T follicular helper cell (primary cell): ENCODE results near the gene ASB1.
"Not testable (repeated sequence)": the region's sequence is repeated elsewhere in the genome, so short reads cannot be mapped to it uniquely, and the experiment has no call there.

Source experiments
- DNase-seq: peaks from one replicate; pipeline ENCODE4 v3.0.0-alpha.2; 2020; ENCODE audit warnings: low read depth

The ASB1 gene

DNA sequence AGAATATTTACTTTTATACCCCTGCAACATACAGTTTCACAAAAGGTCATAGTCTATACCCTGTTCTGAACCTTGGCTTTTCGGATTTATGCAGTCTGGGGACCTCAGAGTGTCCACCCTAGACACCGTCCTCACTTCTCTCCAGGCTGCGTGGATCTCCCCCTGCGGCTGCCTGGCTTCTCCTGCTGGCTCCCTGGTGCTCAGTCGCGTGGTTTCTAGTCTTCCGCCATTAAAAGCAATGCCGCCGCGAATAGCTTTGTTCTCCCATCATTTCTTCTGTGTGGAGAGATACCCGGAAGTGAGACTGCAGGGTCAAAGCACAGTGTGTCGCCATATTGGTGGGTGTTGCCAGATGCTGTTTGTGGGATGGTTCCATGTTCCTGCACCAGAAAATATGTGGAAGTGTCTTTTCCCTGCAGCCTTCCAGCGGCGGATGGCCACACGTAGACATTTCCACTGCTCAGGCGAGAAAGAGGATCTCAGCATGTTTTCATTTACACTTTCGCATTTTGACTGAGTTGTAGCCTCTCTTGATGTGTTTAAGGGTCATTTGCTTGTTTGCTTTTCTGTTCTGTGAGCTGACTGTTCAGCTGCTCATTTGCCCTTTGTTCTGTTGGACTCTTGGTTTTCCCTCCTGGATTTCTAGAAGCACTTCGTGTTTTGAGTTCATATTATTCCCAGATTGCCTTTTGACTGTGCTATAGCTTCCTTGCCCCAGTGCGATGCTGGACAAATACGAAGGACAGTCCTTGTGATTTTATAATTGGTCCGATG is 22.9 kb upstream of the ASB1 start:
- DNase-seq, result no peak

DNA sequence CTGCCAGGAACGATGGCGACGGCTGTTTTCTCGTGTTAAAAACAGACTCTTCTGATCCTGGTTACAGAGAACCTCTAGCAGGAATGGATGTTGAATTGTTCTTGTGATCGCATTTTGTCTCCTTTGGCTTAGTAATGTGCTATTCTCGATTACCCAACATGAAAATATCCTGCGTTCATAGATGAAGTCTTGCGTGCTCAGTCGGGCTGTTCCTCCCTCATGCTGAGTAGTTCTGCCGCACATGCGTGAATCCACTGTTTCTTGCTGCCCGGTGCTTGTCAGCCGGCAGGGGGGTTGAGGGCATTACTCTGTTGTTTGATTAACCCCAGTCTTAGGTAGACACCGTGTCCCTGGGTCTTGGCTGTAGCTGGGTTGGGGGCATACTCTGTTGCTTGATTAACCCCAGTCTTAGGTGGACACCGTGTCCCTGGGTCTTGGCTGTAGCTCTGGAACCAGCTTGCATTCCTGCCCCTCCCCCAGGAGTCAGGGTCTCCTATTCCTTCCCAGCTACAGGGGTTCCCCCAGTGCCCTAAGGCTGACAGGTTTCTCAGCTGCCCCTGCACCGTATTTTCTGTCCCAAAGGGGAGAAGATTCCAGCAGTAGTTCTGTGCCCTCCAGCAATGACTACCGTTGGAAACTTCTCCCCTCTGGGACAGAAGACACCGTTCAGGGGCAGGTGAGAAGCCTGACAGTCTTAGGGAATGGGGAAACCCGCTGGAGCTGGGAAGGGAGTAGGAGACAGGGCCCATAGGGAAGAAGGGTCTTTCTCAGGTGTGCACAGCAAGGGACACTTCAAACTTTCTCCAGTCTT is 22.1 kb upstream of the ASB1 start:
- no peak for DNase-seq

DNA sequence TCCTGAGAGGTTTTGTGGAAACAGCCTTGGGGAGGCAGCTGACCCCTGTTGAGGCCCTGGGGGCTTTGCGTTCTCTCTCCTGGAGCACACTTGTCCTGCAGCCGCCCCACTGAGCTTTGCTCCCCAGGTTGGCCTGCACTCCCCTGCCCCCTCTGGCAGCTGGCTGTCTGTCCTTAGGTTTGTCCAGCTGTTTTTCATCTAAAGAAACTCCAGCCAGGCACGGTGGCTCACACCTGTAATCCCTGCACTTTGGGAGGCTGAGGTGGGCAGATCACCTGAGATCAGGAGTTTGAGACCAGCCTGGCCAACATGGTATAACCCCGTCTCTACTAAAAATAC is 21.5 kb upstream of the ASB1 start:
- DNase-seq, result not testable (repeated sequence)

DNA sequence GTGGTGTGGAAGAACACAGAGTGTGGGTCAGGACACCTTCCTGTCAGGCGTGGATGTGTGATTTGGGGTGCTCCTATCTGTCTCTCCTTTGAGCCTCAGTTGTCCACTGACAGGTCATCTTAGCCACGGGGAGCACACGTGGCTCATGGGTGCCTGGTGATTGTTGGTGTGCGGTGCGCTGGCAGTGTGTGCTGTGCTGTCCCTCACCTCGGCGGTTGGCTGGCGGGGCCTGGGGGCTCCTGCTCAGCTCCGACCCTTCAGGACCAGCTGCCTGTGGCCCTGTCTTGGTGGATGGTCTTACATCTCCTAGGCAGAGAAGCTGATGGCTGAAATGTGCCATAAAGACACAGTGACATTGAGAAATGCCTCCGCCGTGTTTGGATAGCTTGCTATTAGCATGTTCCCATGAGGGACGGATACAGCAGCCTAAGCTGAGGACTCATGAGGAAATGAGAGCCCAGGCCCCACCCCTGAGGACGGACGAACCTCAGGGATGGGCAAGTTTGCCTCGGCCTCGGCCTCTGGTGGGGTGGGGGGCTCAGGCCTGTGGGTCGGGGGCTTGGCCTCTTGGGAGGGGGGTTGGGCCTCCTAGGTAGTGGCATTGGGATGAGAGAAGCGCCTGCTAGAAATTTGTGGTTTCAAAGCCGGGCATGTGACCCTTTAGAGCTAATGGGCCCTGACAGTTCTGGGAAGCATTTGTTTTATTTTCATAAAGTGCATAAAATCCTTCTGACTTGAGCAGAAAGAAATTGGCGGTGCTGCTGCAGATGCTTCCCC is 20.3 kb upstream of the ASB1 start:
- no peak for DNase-seq

DNA sequence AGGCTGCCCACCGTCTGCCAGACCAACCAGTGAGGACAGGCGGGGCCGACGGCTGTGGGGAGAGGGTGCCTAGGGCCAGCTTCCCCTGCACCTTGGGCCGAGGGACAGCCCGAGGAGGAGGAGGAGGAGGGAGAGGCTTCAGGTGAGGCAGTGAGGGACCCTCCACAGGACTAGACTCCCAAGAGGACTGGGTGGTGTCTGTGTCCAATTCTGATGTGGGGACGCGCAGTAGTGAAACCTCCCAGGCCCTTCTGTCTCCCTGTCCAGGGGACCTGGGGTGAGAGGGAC is 19.8 kb upstream of the ASB1 start:
- no peak for DNase-seq

DNA sequence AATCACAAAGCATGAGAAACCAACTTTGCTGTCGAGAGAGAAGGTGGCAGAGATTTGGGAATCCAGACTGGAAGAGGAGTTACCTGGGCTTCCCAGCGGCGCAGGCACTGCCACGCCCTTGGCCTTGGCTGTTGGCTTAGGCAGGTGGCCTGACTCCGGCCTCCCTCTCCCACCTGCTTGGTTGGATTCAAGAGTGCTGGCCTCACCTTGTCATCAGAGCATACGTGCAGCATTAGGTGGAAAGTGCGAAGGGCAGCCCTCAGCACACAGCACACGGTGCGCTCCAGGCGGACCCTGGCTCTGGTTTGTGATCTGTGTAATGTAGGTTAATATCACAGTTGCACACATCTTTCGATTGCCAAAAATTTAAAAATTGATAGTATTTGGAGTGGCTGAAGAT is 19.2 kb upstream of the ASB1 start:
- no peak for DNase-seq

DNA sequence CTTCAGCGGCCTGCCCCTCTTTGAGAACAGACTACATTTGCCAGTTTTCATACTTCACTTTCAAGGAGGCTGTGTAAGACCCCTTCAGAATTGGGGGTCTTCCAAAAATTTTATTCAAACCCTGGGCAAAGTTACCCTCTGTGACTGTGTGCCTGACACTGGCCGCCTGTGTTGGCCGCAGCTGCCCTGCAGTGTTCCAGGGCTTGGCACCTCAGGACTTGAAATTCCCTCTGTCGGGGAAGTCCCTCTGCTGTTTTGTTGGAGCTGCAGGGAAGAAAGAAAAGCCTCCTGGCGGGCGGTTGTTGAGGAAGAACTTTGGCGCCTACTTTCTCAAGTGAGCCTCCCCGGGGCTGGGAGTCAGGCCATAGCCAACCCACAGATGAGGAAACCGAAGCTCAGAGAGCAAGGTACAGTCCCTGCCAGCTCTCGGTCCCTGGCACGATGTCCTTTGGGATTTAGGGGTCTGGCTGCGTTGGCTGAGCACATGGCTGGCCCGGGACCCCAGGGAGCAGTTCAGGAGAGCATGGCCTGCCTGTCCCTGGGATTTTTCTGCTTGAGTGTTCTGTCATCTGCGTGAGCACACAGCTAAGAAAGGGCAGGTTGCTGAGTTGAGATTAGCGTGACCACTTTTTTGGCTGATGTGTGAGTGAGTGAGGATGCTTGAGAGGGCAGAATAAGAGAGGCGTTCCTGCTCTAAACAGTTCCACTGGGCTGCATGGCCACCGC is 17.9 kb upstream of the ASB1 start:
- no peak for DNase-seq

DNA sequence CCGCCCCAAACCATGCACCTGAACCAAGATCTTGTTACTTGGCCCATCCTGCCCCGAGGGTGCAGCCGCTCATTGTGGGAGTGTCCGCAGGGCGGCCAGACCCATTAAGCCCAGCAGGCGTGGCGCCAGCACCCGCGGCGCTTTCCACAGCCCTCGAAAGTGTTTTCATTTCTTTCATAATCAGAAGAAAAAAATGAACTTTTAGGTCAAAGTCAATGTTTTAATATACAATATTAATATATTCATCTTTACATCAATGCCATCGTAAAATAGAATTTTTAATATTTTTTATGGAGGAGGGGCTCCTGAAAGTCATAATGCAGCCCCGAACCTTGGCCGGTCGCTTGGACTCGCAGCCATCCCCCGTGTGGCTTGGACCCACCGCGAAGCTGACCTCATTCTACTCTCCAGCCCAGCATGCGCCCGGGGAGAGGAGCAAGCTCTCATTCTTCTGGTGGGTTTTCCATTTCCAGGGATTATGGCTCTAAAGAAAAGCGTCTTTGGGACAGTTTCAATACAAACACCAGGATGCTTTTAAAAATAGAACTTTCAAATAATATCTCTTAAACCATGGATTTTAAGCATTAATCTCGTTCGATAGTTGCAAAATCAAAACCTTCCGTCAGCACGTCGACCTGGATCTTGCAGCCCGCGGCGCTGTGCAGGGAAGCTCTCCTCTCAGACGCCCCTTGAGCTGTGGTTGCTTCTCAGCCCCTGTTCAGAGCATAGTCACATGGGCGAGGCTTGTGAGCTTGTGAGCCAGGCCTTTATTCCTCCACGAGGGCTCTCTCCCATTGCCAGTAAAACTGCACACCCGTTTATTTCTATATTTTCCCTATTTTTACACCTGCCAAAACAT is 17.2 kb upstream of the ASB1 start:
- no peak for DNase-seq

DNA sequence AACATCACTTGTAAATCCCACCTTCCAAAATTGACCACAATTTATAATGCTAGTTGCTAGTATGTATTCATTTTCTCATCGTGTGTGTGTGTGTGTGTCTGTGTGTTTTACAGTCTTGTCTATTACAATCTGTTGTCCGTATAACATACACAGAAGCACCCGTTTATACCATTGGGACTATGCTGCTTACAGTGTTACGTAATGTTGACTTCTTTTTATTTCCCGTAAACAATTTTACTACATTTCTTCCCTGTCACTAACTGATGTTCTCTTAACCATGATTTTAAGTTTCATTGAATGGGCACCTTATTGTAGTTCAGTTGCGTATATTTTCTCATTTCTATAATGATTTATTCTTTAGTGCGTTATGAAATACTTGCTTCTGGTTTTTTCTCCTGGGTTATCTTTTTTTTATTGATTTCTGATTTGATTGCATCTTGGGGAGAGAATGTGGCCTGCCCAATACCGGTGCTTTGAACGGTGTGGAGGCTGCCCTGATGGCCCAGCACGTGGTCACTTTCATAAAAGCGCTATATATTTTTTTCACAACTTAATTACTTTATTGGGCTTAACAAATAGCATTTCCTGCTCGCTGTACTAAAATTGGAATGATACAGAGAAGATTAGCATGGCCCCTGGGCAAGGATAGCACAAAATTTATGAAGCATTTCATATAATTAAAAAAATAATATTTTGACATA is 14.5 kb upstream of the ASB1 start:
- DNase-seq, result no peak

DNA sequence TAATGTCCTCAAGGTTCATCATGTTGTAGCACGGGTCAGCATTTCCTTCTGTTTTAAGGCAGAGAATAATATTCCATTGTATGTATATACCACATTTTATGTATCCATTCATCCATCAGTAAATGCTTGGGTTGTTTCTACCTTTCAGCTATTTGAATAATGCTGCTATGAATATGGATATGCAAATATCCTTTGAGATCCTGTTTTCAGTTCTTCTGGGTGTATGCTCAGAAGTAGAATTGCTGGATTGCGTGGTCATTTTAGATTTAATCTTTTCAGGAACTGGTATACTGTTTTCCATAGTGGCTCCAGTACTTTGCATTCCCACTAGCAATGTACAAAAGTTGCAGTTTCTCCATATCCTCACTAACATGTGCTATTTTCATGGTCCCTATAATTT is 13.4 kb upstream of the ASB1 start:
- no peak for DNase-seq

DNA sequence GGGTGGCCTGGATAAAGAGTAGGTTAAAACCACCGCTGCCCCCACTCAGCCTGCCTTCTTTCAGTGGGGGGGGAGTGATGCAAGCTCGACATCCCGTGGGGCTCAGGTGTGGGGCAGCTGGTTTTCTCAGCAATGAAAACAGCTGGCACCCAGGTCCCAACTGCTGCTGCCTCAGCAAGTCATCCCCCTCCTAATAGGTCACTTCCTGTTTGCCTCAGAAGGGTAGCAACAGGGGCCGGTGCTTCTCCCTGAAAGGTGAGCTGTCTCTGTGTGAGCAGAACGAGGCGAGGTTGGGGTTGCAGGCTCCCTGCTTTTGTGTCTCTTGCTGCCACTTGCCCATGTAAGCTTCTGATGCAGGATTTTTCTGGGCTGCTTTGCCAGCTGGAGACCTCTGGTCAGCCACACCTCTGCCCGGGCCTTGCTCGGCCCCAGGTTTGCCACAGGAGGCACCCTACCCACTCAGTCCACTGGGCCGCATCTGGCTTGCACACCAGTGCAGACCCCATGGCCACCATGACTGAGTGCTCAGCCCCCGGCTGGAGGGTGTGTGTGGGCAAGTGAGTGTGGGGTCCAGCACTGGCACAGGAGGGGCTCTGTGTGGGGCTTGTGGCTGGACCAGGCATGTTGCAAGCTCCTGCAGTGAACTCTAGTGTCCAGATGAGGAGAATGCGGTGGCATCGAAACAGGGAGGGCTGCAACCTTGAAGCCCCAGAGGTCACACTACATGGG is 11.5 kb upstream of the ASB1 start:
- no peak for DNase-seq

DNA sequence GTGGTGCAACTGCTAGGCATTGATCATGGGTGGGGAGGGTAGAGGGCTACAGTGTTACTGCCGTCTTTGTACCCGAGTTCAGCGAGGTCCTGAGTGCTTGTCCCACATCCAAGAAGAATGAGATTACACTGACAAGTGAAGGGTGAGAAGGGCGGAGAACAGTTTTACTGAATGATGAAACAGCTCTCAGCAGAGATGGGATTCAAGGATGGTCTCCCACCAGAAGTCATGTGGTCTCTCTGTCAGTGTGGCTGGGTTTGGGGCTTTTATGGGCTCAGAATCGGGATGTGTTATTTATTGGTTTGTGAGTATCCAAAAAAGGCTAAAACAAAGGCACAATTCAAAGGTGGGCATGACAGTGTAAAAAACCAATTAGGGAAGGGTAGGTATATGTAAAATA is 10.8 kb upstream of the ASB1 start:
- DNase-seq, result no peak

DNA sequence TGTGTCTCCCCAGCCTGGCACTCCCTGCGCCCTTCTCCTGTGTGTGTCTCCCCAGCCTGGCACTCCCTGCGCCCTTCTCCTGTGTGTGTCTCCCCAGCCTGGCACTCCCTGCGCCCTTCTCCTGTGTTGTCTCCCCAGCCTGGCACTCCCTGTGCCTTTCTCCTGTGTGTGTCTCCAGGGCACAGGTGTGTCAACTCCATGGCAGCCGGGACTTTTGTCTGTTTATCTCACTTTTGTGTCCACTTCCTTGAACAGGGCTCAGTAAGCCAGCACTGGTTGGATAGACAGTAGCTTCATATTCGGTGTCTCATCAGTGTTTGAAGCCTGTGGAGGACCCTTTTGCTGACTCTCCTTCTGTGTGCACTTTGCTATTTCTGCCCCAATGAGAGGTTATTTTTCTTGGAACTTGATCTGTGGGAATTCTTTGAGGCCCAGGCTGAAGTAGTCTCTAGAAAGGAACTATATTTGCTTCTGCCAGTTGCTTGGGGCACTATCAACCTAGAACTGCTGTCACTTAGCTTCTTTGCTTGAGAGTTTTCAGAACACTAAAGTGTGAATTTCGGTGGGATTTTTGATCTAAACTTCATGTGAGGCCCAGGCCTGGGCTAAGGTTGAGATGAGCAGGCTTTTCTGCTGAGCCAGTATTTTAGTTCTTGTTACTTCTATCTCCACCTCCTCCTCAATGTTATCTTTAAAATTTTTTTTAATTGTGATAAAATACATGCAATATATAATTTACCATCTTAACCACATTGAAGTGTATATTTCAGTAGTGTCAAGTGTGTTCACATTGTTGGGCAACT is 8.3 kb upstream of the ASB1 start:
- DNase-seq, result no peak

DNA sequence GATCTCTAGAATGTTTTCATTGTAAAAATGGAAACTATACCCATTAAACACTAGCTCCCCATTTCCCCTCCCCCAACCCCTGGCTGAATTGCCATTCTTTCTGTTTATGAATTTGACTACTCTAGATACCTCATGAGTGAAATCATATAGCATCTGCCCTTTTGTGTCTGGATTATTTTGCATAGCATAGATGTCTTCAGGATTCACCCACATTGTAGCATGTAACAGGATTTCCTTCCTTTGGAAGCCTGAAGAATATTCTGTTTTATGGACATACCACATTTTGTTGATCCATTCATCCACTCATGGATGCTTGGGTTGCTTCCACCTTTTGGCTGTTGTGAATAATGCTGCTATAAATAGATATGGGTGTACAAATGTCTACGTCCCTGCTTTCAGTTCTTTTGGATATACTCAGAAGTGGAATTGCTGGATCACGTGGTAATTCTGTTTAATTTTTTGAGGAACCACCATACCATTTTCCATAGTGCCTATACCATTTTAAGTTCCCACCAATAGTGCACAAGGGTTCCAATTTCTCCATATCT is 7.7 kb upstream of the ASB1 start:
- no peak for DNase-seq

DNA sequence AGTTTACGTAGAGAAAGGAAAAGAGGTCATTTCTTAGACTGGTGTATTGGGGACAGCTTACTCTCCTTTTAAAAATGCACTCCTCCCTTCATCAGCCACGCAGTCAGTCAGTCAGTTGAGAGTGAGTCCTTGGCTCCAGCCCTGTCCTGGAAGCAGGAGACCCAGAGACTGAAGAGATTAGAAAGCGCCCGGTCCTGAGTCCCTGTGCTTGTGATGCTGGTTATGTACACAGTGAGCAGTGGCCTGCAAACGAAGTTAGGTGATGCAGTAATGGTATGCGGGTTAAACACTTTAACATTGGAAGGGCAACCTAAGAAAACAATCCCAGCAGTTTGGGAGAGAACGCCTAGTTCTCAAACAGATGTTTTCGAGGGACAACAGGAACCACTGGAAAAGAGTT is 6.3 kb upstream of the ASB1 start:
- DNase-seq, result no peak

DNA sequence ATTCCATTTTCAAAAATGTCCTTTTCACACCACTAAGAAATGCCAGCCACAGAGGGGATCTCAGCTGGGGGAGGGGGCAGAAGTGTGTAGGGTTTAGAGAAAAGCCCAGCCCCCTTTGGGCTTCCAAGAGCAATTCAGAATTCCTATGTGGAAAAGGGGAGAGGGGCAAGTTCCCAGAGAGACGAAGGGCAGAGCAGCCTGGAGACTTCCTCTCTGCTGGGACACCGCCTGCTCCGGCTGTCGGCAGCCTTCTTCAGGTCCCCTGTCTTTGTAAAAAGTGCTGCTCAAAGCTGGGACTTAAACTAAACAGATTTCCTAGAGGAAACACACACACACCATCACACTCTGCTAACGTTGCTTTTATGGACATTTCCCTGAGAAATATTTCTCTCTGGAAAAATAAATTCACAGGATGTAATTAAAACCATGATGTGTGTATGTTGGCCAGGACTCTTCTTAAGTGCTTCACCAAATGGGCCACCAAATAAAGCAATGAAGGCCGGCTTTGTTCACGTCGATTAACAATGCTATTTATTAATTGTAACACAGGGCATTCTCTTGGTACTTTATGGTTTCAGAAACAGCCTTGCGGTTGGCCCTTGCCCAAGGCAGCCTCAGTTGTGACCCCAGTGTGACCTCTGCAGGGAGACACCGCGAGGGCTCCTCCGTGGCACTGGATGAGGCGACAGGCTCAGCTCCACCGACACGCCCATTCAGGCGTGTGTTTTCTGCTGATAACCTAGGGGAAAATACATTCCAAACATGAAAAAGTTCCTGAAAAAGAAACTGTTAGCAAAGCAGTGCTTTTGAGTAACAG is 5.6 kb upstream of the ASB1 start:
- no peak for DNase-seq

DNA sequence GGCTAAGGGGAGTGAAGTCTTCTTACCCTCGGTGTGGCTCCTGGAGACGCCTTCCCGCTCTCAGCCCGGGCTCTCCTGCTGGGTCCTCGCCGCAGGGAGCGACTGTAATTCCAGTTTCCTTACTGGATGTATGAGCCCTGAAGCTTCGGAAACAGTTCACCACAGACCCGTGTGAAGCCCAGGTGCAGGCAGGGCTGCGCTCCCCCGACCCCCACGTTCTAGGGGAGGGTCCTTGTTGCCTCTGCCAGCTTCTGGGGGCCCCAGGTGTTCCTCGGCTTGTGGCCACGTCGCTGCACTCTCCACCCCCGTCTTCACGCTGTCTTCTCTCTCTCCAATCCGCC is 5.1 kb upstream of the ASB1 start:
- DNase-seq, result no peak

DNA sequence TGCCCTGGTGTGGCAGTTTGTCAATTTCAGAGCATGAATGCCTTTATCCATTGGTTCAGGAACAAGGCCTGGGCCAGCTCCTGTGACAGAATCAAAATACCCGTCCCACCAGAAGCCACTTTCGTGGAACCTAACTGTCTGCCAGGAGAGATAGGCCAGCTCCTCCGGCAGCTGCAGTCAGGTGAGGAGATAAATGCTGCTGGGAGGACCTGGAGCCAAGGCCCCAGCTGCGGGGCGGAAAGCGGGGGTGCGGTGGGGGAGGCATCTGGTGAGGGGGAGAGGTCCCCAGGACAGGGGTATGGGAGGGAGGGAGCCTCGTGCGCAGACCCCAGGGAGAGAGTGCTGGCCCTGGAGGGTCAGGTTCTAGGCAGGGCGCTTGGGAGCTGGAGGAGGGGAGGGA is 4.4 kb upstream of the ASB1 start:
- no peak for DNase-seq
